SK-N-SH (cell line): ENCODE results near the gene ANTKMT. TPM values are rescaled to one million over a fixed set of nuclear protein-coding genes. Genes with fewer than 3 reads are reported as not detected.

Experiments
- CTCF ChIA-PET: fragments of 300-600, 350-600 bp; formaldehyde crosslinking; extraction: SDS; loops from one replicate; lab custom pipeline; 2021; lab: Yijun Ruan, JAX
- POLR2A ChIA-PET: fragments of 350-600 bp; sonication (Branson Sonifier 250); formaldehyde crosslinking; extraction: SDS; loops from one replicate; lab custom pipeline; 2020; ENCODE audit warnings: antibody characterized with exemption, inconsistent platforms; lab: Yijun Ruan, JAX
- DNase-seq: peaks from one replicate; pipeline ENCODE4 v3.0.0; 2012
- H2AFZ ChIP-seq: fragments of 200-600 bp; sonication (generic); 2 replicates; pipeline ENCODE4 v1.8.1; 2016; ENCODE audit warnings: antibody characterized with exemption, mild to moderate bottlenecking, low read depth
- H3F3A ChIP-seq: fragments of 200-600 bp; sonication (generic); replicated peaks from 2 replicates; pipeline ENCODE3; 2016; ENCODE audit warnings: antibody characterized with exemption, mild to moderate bottlenecking; ENCODE audit not compliant: insufficient read depth
- H3K27ac ChIP-seq, 2 experiments: fragments of 200-500 bp in 1 of 2; fragments of 200-600 bp in 1 of 2; sonication (Bioruptor generic) in 1 of 2; sonication (generic), shearing (Covaris generic) in 1 of 2; 2 replicates each; pipeline versions ENCODE4 v1.5.1 to v1.6.1; 2014 to 2016; ENCODE audit warnings: low read depth in 2 of 2, inconsistent platforms in 1 of 2, low read length in 1 of 2, mild to moderate bottlenecking in 1 of 2, mixed read lengths in 1 of 2
- H3K27me3 ChIP-seq: fragments of 200-600 bp; sonication (generic), shearing (Covaris generic); 2 replicates; pipeline ENCODE4 v1.6.1; 2016; ENCODE audit warnings: mixed run types; ENCODE audit not compliant: insufficient read depth
- H3K36me3 ChIP-seq, 2 experiments: fragments of 200-500 bp in 1 of 2; fragments of 200-600 bp in 1 of 2; sonication (Bioruptor generic) in 1 of 2; sonication (generic) in 1 of 2; replicated peaks in 1 of 2; 2 replicates each; pipeline versions ENCODE3 to v1.5.1; 2014 to 2016; ENCODE audit warnings: low read length in 1 of 2, mild to moderate bottlenecking in 1 of 2; ENCODE audit not compliant: insufficient read depth in 2 of 2, control insufficient read depth in 1 of 2
- H3K4me1 ChIP-seq, 2 experiments: fragments of 200-500 bp in 1 of 2; fragments of 200-600 bp in 1 of 2; sonication (Bioruptor generic) in 1 of 2; sonication (generic), shearing (Covaris generic) in 1 of 2; 2 replicates each; pipeline versions ENCODE4 v1.5.1 to v1.6.1; 2014 to 2016; ENCODE audit warnings: low read depth in 1 of 2, low read length in 1 of 2, mixed run types in 1 of 2; ENCODE audit not compliant: insufficient read depth in 2 of 2, control insufficient read depth in 1 of 2
- H3K4me2 ChIP-seq: fragments of 200-600 bp; sonication (generic), shearing (Covaris generic); 2 replicates; pipeline ENCODE4 v1.6.1; 2017; ENCODE audit warnings: mixed run types
- H3K4me3 ChIP-seq, 2 experiments: fragments of 200-500 bp in 1 of 2; fragments of 200-600 bp in 1 of 2; sonication (Bioruptor generic) in 1 of 2; sonication (generic), shearing (Covaris generic) in 1 of 2; 2 replicates each; pipeline versions ENCODE4 v1.5.1 to v1.8.1; 2014 to 2016; ENCODE audit warnings: low read depth in 2 of 2, inconsistent platforms in 1 of 2, low read length in 1 of 2, mild to moderate bottlenecking in 1 of 2, mixed read lengths in 1 of 2, moderate library complexity in 1 of 2
- H3K79me2 ChIP-seq: fragments of 200-600 bp; sonication (generic); 2 replicates; pipeline ENCODE4 v1.8.1; 2017; ENCODE audit warnings: mild to moderate bottlenecking; ENCODE audit not compliant: insufficient read depth
- H3K9ac ChIP-seq: fragments of 200-600 bp; sonication (generic); 2 replicates; pipeline ENCODE4 v1.6.1; 2017; ENCODE audit warnings: mixed run types
- H3K9me2 ChIP-seq: fragments of 200-600 bp; sonication (generic); 2 replicates; pipeline ENCODE4 v1.6.1; 2017; ENCODE audit warnings: mixed run types
- H3K9me3 ChIP-seq: fragments of 200-600 bp; sonication (generic); 2 replicates; pipeline ENCODE4 v1.6.1; 2017; ENCODE audit warnings: mixed run types, mild to moderate bottlenecking, moderate library complexity
- H4K20me1 ChIP-seq: fragments of 200-600 bp; sonication (generic); 2 replicates; pipeline ENCODE4 v1.6.1; 2017; ENCODE audit warnings: mild to moderate bottlenecking, mixed run types; ENCODE audit not compliant: insufficient read depth
- CHD2 ChIP-seq: fragments of 150-350 bp; IDR thresholded peaks from 2 replicates; pipeline ENCODE4 v1.6.1; 2018; ENCODE audit warnings: low read length; ENCODE audit not compliant: partially characterized antibody
- CTCF ChIP-seq: fragments of 200-600 bp; sonication (generic); IDR thresholded peaks from 2 replicates; pipeline ENCODE4 v1.6.1; 2017; ENCODE audit warnings: antibody characterized with exemption, mild to moderate bottlenecking, moderate library complexity
- EP300 ChIP-seq, 2 experiments: IDR thresholded peaks; 2 replicates each; pipeline versions ENCODE4 v1.4.0 to v1.6.1; 2012; ENCODE audit warnings: borderline replicate concordance in 1 of 2, low read depth in 1 of 2, low read length in 1 of 2
- FOSL2 ChIP-seq: IDR thresholded peaks from 2 replicates; pipeline ENCODE4 v1.4.0; 2012; ENCODE audit warnings: low read depth, mild to moderate bottlenecking, moderate library complexity, borderline replicate concordance
- FOXJ3 ChIP-seq: sonication (generic); formaldehyde crosslinking; IDR thresholded peaks from 2 replicates; pipeline ENCODE4 v1.5.1; 2020; ENCODE audit warnings: mild to moderate bottlenecking, missing genetic modification reagents
- GABPA ChIP-seq: IDR thresholded peaks from 2 replicates; pipeline ENCODE4 v1.4.0; 2012; ENCODE audit warnings: low read depth, mild to moderate bottlenecking
- GATA2 ChIP-seq: sonication (generic); formaldehyde crosslinking; IDR thresholded peaks from 2 replicates; pipeline ENCODE4 v1.5.0; 2020; ENCODE audit warnings: mild to moderate bottlenecking, missing genetic modification reagents
- JUND ChIP-seq: IDR thresholded peaks from 2 replicates; pipeline ENCODE4 v1.4.0; 2012
- MAX ChIP-seq: IDR thresholded peaks from 2 replicates; pipeline ENCODE4 v1.4.0; 2012; ENCODE audit warnings: low read depth
- MXI1 ChIP-seq: IDR thresholded peaks from 2 replicates; pipeline ENCODE4 v1.6.1; 2012; ENCODE audit warnings: mild to moderate bottlenecking, low read depth, low read length, improper control_type of control experiment
- PBX3 ChIP-seq: IDR thresholded peaks from 2 replicates; pipeline ENCODE4; 2012
- POLR2AphosphoS5 ChIP-seq: IDR thresholded peaks from 2 replicates; pipeline ENCODE4 v1.6.1; 2012; ENCODE audit warnings: low read depth, low read length
- RAD21 ChIP-seq: IDR thresholded peaks from 2 replicates; pipeline ENCODE4 v1.6.1; 2012; ENCODE audit warnings: mild to moderate bottlenecking, low read length
- RCOR1 ChIP-seq: fragments of 150-350 bp; IDR thresholded peaks from 2 replicates; pipeline ENCODE4 v1.6.1; 2017; ENCODE audit warnings: antibody characterized with exemption, low read length
- REST ChIP-seq: IDR thresholded peaks from 2 replicates; pipeline ENCODE4 v1.6.1; 2012; ENCODE audit warnings: mild to moderate bottlenecking, low read depth, low read length, moderate library complexity
- SIN3A ChIP-seq: IDR thresholded peaks from 2 replicates; pipeline ENCODE4 v1.6.1; 2012; ENCODE audit warnings: low read depth, mild to moderate bottlenecking, low read length, moderate library complexity, borderline replicate concordance
- TAF1 ChIP-seq: IDR thresholded peaks from 2 replicates; pipeline ENCODE4 v1.6.1; 2012; ENCODE audit warnings: low read depth, mild to moderate bottlenecking, low read length, moderate library complexity, borderline replicate concordance
- TCF12 ChIP-seq: IDR thresholded peaks from 2 replicates; pipeline ENCODE4 v1.4.0; 2012
- USF1 ChIP-seq: IDR thresholded peaks from 2 replicates; pipeline ENCODE4 v1.4.0; 2012; ENCODE audit warnings: low read depth, borderline replicate concordance
- YY1 ChIP-seq: IDR thresholded peaks from 2 replicates; pipeline ENCODE4 v1.4.0; 2012; ENCODE audit warnings: low read depth, mild to moderate bottlenecking
- ZBTB33 ChIP-seq: IDR thresholded peaks from 2 replicates; pipeline ENCODE4 v1.4.0; 2012; ENCODE audit warnings: low read depth, borderline replicate concordance
- WGBS: methylation state at CpG from one replicate; pipeline ENCODE4 v1.1.6; 2017; ENCODE audit warnings: low lambda C conversion rate; 5-methylcytosine and 5-hydroxymethylcytosine counted together
- polyA plus RNA-seq, 3 experiments: library from polyadenylated mRNA; depleted of rRNA; stranded (reverse); fragments of >200 nt; gene quantifications; 2 replicates each; pipeline ENCODE4 v1.2.3, GENCODE V29; 2012

The ANTKMT gene
- polyA plus RNA-seq, 1 of the 3 experiments (the other 2 are of a cell fraction) = 57.4 TPM

GRCh38 chr16:720447-720989, 428 bp upstream of the ANTKMT start:
- Histone ChIP-seq H3K79me2 (peaks cover 2% of the 10 kb centered on the region; the same call in 1 of the 2 replicates), H3F3A (peaks cover 24% of the 10 kb centered on the region), H3K4me2 (peak overlapping the region; percentile 100), H3K4me1 (peaks cover 8 to 47% of the 10 kb centered on the region in 2 experiments; a peak in 3 of 4 replicates), H2AFZ (0 out of 2 replicates have a peak overlapping the region, but pooled peaks have one; percentile 46), H4K20me1 (peaks cover 24% of the 10 kb centered on the region; the same call in 1 of the 2 replicates), H3K27ac (peak overlapping the region; percentile 91 to 99), H3K9ac (peak overlapping the region; percentile 85), H3K27me3 (no peaks in the 10 kb centered on the region), H3K4me3 (peak overlapping the region; percentile 86 to 89), H3K9me3 (no peaks in the 10 kb centered on the region), H3K36me3 (peaks cover 0 to 6% of the 10 kb centered on the region in 2 experiments), H3K9me2 (no peaks in the 10 kb centered on the region)
- peak; percentile 89 for DNase-seq
- 2% methylated on average over 24 of the region's 38 CpGs for WGBS
- TF ChIP-seq REST (0 out of 2 replicates have a peak, but pooled peaks have one; percentile 21), FOXJ3 (CRISPR knock-in tag) (no peak), CHD2 (peak; percentile 83), PBX3 (peak; percentile 47; the same call in 1 of the 2 replicates), RAD21 (peak; percentile 5; the same call in 1 of the 2 replicates), FOSL2 (no peak), CTCF (peak; percentile 43), GABPA (no peak), MXI1 (peak; percentile 68), RCOR1 (peak; percentile 58; the same call in 1 of the 2 replicates), SIN3A (peak; percentile 60; the same call in 1 of the 2 replicates), POLR2AphosphoS5 (peak; percentile 67; the same call in 1 of the 2 replicates), YY1 (peak; percentile 59; the same call in 1 of the 2 replicates), TCF12 (peak; percentile 59), GATA2 (CRISPR knock-in tag) (no peak), MAX (peak; percentile 38), JUND (0 out of 2 replicates have a peak, but pooled peaks have one; percentile 2), USF1 (no peak), EP300 (IDR thresholded peaks at IDR 0.05; ENCODE audit: borderline replicate concordance in 1 of 2, low read depth in 1 of 2, low read length in 1 of 2) (no peak), TAF1 (peak; percentile 59), ZBTB33 (no peak)
- CTCF ChIA-PET = interaction anchor here (0.7 to 22.4 kb wide), 11 partner anchors 7 to 382 kb away, joined by 3 to 358 read pairs (median 5); partner anchors contain the start of genes ANTKMT, CCDC78, CIAO3 and FBXL16
- POLR2A ChIA-PET = interaction anchor here (0.9 to 3.8 kb wide), 13 partner anchors 9 to 67 kb away, joined by 3 to 19 read pairs (median 4); partner anchors contain the start of genes CHTF18, JMJD8, RPUSD1 and STUB1
